HL-60 (cell line): ENCODE measurements around the gene PLEKHD1.

Experiments used
- GABPA ChIP-seq: IDR thresholded peaks from 2 replicates; pipeline ENCODE4 v1.6.1; 2012; ENCODE audit warnings: low read depth
- TF ChIP-seq, protein P1 (sequence below): IDR thresholded peaks from one replicate; pipeline ENCODE4 v1.5.1; 2011; ENCODE audit warnings: low read length, control low read depth, inconsistent platforms; ENCODE audit not compliant: insufficient read depth

DNA sequence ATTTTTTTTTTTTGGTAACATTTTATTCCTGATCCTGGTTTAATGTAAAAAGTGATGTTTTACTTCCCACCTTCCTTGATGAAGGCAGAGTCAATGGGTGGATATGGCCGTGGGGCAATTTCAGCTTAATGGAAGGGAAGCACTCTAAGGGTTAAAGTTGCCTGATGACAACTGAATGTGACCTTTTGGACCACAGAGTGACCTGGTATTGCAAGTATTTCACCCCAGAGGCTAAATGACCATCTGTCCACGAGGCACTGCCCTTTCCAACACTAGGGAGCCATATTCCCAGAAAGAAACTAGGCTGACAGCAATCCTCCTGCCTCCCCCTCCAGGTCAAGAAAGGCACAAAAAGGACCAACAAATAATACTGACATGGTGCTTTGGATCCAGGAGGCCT, 85.3 kb downstream of the PLEKHD1 start:
- TF ChIP-seq, protein P1, sequence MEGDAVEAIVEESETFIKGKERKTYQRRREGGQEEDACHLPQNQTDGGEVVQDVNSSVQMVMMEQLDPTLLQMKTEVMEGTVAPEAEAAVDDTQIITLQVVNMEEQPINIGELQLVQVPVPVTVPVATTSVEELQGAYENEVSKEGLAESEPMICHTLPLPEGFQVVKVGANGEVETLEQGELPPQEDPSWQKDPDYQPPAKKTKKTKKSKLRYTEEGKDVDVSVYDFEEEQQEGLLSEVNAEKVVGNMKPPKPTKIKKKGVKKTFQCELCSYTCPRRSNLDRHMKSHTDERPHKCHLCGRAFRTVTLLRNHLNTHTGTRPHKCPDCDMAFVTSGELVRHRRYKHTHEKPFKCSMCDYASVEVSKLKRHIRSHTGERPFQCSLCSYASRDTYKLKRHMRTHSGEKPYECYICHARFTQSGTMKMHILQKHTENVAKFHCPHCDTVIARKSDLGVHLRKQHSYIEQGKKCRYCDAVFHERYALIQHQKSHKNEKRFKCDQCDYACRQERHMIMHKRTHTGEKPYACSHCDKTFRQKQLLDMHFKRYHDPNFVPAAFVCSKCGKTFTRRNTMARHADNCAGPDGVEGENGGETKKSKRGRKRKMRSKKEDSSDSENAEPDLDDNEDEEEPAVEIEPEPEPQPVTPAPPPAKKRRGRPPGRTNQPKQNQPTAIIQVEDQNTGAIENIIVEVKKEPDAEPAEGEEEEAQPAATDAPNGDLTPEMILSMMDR: no peak
- TF ChIP-seq GABPA: no peak
